Measurements from ENCODE around the gene TICRR.

- TF ChIP-seq POLR2AphosphoS5 (IDR thresholded peaks at IDR 0.05) (no peak), POLR2A (IDR thresholded peaks at IDR 0.05) (no peak)
- TF ChIP-seq, protein P1, sequence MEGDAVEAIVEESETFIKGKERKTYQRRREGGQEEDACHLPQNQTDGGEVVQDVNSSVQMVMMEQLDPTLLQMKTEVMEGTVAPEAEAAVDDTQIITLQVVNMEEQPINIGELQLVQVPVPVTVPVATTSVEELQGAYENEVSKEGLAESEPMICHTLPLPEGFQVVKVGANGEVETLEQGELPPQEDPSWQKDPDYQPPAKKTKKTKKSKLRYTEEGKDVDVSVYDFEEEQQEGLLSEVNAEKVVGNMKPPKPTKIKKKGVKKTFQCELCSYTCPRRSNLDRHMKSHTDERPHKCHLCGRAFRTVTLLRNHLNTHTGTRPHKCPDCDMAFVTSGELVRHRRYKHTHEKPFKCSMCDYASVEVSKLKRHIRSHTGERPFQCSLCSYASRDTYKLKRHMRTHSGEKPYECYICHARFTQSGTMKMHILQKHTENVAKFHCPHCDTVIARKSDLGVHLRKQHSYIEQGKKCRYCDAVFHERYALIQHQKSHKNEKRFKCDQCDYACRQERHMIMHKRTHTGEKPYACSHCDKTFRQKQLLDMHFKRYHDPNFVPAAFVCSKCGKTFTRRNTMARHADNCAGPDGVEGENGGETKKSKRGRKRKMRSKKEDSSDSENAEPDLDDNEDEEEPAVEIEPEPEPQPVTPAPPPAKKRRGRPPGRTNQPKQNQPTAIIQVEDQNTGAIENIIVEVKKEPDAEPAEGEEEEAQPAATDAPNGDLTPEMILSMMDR (IDR thresholded peaks at IDR 0.05) = no peak
Observed at GRCh38 chr15:89550427-89550826, 24.8 kb upstream of the TICRR start.

All from gastroesophageal sphincter (tissue), 3 donors.